Stimulated activated CD4-positive, alpha-beta T cell treated with anti-CD3 and anti-CD28 coated beads, Interleukin-1b, Interleukin-23, amount 100 ng/mL, for 48 hours (primary cell): Measurements from ENCODE around the gene B4GALT3.
"Not testable (repeated sequence)": the region's sequence is repeated elsewhere in the genome, so short reads cannot be mapped to it uniquely, and the experiment has no call there.

Source experiments
- DNase-seq: peaks from one replicate; pipeline ENCODE4 v3.0.0-alpha.2; 2020

The B4GALT3 gene

DNA sequence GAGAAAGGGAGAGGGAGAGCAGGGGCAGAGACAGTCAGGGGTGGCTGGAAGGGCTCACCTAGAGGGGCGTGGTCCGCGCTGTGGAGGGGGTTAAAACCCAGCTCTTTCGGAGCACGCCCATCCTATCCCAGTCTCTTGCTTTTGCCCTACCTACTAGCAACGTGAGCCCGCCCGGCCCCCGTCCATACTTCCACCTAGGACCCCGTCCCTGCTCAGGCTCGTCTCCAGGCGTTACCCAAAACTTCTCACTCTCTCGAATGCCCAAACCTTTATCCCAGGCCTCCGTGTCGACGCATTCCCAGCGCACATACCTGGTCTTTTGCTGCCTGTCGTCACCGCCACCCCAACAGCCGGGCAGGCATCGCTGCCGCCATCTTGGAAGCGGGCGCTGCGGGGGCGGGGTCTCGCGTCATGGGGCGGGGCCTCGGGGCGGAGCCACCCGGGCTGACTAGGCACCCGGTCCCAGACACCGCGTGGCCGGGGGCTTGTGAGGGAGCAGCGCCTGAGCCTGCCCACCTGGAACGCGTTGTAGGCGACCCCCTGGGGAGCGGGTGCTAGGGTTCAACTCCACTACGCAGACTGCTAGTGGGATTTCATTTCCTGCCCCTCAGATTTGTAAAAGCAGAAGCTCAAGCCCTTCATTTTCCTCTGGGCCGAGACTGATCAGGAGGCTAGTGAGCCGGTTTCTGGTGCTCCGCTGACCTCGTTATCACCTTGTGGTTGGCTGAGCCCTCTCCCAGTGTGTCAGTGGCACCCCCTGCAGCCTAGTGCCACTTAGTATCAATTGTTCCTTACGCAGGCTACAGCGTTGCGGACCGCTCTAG is at the start of gene B4GALT3:
Gene B4GALT3, minus strand, starts transcription at position 396 of the 824 bp plus-strand sequence. CDS start 1,447 bp downstream, outside the sequence.
- peak; percentile 93 for DNase-seq

DNA sequence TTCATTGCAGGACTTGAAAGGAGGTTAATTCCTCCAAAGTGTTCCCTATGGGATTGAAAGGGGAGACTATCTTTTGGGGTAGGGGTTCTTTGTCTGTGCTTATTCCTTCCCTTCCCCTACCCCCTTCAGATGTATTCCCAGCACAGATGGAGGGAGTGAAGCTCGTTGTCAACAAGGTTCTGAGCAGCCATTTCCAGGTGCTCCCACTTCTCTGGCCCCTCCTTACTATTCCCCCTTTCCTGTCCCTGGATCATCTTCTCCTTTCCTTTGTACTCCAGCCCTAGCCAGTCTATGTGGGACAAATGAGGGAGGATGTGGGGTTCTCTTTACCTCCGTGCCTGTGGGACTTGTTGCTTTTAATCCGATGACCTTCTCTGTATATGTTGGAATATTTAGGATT is 49.5 kb upstream of the B4GALT3 start:
- no peak for DNase-seq

DNA sequence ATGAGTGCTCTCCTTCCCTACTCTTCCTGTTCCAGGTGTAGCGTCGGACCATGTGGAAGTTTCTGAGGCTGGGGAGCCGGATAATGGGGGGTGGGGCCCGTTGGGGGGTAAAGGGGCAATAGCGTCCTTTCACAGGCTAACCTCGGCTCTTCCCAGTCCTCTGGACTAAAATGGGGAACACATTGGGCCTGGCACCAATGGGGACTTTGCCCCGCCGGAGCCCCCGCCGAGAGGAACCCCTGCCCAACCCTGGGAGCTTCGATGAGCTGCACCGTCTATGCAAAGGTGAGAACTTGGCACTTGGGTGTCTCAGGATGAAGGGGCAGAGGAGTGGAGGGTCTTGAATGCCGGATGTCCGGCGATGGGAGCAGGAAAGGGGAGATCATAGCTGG is 49.0 kb upstream of the B4GALT3 start:
- DNase-seq = no peak

DNA sequence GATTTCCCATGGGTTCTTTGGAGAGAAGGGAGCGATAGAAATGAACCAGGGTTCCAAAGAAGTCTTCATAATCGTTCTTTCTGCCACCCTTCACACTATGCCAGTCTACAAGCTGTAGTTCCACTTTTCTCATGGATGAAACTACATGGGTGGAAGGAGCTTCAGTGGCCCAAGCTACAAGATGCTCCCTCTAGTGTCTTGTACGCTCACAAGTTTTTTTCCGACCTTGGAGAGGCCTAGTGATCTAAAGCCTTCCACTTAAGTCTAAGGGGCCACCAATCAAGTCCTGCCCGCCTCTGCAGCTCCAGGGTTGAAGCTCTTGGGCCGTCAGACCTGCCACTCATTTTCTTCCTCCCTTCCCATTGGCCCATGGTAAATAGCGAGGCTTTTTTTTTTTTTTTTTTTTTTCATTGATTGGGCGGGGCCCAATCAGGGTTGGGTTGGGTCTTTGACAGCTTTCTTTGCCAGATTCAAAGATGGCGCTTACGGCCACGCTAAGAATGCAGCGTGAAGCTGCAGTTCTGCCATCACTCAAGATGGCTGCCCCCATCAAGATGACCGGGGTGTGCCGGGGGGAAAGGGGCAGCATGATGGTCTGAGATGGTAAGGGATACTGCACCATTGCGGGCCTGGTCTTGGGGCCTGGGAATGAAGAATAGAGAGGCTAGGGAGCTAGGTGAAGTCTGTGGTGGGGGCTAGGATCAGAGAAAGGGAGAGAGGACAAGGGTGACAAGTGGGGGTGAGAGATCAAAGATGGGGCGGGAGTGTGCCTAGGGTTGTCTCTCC is 48.4 kb upstream of the B4GALT3 start, which contains the start of gene TOMM40L:
Gene TOMM40L, plus strand, starts transcription at position 527 of the 786 bp plus-strand sequence. CDS start 430 bp downstream, outside the sequence.
- peak; percentile 94 for DNase-seq

DNA sequence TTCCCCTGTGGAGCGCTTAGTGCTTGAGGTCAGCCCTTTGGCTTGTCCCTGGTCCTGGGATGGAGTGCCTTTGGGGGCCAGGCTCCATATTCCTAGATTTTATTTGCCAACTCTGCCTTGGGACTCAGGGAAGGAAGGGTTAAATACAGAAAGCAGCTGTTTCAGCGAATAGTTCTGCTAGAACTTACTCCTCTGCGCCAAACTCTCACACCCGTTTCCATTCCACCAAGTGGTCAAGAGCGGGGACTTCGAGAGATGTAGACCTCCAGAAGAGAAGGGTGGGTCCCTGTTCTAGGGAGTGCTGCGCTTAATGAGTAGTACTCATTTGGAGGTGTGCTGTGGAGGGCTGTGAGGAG is 47.8 kb upstream of the B4GALT3 start:
- no peak for DNase-seq

DNA sequence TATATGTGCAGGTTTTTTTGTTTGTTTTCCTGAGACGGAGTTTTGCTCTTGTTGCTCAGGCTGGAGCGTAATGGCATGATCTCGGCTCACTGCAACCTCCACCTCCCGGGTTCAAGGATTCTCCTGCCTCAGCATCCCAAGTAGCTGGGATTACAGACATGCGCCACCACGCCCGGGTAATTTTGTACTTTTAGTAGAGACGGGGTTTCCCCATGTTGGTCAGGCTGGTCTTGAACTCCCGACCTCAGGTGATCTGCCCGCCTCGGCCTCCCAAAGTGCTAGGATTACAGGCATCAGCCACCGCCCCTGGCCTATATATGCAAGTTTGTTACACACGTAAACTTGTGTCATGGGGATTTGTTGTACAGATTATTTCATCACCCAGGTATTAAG is 47.4 kb upstream of the B4GALT3 start:
- not testable (repeated sequence) for DNase-seq

DNA sequence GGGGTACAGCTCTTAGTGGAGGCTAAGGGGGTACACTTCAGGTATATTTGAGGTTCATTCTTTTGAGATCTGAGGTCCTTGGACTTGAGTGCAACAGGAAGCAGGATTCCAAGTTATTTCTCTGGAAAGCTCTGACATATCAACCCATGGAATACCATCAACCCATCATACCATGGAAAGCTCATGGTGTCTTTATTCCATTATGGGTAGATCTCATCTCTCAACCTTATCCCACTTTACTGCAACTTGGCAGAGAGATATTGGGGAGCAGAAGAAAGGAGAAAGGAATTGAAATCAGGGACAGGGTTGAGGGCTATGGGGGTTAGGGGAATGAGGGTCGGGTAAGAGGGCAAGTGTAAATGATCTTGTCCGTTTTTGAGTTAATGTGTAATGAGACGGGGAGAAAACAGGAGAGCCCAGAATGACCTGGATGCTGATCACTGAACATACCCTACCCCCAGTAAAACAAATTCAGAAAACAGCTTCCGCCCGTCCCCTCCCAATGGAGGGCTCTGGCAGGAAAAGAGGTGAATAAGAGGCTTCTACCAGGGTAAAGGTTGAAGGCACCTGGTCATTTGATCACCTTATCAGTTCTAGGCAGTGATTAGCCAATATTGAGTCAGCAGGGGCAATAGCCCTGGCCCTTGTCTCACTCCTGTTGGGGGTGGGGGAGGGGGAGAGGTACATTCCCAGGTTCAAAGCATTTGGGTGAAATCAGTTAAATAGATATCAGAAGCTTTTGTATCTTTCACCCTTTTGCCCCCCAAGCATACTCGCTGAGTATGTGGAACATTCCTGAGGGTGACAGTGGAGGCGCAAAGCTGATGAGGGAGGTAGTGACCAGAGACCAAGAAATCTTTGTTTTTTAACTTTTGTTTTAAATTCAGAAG is 46.7 kb upstream of the B4GALT3 start:
- no peak for DNase-seq

DNA sequence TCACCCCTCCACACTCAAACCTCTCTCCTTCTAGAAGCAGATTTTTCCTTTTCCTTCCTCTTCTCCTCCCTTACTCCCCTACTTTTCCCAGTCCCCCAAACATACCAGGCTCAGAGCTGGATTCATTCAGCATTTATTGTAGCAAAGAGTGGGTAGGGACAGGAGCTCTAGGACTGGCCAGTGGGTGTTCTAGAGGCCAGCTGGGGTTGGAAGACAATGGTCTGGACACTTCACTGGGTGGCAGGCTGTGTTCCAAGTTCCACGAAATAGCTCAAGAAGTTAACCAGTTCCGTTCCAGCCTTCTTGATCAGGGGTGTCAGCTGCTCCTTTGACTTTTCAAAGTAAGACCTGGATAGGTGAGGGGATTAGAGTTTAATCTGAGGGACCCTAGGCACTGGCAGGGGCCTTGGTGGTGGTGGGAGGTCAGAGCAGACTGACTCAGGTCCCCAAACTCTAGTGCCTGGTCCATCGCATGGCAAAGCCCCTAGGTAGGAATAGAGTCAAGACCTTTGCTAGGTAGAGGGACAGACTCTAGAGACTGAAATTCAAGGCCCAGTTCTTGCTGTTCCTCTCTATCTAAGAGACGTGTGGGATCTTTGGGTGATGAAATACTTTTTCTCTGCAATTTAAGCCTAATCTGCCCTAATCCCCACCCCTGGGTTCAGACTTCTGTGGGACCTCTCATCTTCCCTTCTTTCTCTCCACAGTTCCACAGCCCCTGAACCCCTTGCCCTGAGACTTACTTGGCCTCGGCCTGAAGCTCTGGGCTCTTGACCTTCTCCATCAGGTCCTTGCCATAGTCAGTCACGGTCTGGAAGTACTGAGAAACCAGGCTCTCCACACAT is 45.1 kb upstream of the B4GALT3 start:
- DNase-seq = no peak

DNA sequence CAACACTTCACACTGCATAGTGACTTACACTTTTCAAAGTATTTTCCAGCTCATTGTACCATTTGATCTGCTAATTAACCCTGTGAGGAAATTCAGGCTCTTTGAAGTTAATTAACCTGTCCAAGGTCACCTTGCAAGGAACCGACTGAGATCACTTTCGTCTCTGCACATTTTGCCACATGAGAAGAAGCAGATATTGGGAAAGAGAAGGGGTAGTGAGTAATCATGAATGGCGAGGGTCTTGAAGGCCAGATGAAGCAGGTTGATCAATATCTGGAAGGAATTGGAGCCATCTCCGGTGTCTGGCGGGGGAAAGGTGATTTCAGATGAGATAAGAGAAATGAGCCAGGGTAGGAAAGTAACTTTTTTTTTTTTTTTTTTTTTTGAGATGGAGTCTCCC is 42.7 kb upstream of the B4GALT3 start:
- DNase-seq = no peak

DNA sequence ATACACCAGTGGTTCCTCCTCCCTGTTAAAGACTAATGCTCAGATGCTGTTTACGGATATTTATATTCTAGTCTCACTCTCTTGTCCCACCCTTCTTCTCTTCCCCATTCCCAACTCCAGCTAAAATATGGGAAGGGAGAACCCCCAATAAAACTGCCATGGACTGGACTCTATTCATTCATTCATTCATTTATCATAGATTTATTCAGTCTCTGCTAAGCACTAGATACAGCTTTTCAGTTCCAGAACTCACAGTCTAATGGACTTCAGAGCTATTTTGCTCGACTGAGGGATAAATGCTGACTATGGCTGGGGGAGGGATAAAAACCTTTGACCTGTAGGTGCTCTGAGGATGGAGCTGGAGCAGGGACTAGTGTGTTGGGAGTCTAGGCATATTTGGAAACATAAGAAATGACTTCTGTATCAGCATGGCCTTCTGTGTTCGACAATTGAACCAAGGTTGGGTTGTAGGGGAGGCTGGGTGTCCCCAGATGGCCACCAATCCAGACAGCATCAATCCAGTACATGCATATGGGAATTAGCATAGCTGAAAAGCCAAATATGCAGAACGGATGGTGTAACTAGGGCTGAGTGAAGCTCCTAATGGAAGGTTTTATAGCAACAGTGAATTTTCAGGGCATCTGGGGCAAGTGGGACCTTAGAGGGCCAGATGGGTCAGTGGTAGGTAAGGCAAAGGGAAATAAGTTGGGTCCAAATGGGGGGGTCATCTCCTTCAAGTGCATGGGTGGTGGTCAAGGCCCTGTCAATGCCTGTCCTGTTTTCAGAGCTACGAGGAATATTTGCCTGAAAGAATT is 42.0 kb upstream of the B4GALT3 start:
- DNase-seq = no peak

DNA sequence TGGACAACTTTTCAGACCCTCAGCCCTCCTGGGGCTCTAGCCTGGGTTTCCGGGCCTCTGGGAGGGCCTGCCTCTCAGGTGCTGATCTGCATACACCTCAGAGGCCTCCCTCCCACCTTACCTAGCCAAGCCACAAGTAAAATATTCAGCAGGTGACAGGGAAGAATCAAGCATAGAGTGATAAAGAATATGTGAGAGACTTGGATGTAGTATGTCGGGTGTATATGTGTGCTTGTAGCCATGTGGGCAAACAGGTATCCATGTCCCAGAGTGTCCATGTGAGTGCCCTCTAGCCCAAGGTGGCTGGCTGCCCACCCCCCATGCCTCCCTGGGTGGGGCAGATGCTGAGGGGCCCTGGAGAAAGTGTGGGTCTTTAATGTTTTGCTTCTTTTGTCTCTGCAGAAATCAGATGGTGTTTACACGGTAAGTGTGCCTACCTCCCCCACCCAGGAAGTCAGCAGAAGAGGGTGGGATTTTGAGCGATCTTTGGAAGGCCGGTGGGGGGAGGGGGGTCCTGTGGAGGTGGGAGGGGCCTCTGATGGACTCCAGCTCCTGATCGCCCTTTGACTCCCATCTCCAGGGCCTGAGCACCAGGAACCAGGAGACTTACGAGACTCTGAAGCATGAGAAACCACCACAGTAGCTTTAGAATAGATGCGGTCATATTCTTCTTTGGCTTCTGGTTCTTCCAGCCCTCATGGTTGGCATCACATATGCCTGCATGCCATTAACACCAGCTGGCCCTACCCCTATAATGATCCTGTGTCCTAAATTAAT is 41.2 kb upstream of the B4GALT3 start:
- DNase-seq = no peak

DNA sequence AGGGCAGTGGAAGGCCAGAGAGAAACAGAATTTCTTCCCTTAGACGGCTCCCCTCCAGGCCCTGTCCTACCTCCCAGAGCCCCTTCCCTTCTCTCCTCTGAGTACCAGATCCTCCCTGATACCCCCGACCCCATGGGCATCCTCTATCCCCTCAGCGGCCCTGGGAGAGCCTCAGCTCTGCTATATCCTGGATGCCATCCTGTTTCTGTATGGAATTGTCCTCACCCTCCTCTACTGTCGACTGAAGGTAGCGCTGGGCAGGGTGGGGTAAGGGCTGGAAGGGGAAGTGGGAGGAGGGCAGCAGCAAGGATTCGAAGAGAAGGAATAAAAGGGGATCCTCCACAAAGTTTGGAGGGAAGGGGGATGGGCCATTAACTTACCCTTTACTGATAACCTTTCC is 40.5 kb upstream of the B4GALT3 start:
- no peak for DNase-seq

DNA sequence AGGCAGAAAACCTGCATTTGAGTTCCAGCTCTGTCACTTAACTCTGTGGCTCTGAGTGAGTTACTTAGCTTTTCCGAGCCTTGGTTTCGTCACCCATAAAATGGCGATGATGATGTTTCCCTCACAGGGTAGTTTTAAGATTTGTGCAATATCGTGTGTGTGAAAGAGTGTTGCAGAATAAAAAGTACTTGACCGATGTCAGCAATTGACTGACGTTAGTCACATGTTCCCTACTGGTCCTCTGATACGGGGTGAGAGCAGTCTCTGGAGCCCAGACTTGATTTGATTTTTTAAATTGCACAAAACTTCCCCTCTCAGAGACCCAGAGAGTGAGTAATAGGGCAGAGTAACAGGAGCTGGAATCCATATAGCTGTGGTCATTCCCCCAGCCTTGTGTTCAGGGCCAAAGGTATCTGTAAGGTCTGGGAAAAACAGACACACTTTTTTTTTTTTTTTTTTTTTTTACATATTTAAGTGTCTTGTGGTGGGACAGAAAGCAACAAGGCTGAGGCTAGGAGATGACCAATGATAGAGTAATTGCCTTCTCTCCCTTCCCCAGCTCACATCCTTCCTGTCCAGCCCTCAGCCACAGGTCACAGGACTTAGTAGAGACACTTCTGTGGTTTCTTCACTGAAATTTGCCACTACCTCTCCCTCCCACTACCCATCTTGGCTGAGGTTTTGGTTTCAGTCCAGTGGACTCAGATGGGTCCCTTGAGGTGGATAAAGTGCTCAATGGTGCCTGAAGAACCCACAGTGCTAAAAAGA is 39.8 kb upstream of the B4GALT3 start:
- DNase-seq = no peak

DNA sequence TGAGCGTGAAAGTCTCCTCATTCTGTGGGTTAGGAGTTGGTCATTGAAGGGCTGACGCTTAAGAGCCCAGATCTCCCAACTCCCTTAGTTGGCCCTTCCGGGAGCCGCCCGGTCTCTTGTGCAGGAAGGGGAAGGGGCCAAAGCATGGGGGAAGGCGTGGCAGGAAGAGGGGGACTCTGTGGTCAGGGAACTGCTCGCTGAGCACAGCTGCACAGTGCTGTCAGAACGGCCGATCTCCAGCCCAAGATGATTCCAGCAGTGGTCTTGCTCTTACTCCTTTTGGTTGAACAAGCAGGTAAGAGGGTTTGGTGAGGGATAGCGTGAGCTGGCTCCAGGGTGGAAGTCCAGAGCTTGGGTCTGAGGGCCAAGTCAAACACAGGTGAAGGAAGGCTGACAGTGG is 37.8 kb upstream of the B4GALT3 start, which contains the start of gene FCER1G:
Gene FCER1G, plus strand, starts transcription at position 220 of the 400 bp plus-strand sequence. Its CDS starts 27 bp downstream, at position 247.
- DNase-seq = no peak

DNA sequence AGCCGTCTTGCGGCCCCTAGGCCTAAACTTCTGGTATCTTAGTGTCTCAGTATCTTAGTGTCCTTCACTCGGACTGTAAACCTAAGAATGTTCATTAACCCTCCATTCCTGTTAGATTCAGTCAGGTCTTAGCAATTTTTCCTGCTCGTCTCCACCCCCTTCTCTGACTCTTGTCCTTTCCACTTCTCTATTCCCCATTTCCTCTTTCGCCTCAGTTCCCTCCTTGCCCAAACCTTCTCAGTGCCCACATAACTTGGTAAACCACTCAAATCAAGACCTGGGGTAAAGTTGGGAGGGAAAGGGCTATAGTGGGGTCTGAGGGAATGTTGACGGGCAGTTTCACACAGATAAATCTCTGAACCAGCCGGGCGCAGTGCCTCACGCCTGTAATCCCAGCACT is 37.1 kb upstream of the B4GALT3 start:
- DNase-seq = no peak

DNA sequence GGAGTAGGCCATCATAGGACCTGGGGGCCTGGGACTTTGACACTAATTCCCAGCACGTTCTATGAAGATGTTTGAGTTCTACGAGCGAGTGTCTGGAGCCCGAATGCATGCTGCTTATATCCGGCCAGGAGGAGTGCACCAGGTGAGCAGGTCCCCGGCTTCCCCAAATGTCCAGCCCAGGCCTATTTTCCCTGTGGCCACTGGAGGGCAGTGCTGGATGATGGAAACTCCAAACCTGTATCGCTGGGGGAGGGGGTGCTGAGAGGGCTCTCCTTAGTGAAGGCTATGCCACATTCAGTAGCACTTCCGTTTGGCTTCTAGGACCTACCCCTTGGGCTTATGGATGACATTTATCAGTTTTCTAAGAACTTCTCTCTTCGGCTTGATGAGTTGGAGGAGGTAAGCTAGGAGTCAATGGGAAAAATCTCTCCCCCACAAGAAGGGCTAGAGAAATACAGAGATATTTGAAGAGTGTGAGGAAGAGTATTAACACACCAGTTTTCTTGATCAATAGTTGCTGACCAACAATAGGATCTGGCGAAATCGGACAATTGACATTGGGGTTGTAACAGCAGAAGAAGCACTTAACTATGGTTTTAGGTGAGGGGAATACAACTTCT is 32.6 kb upstream of the B4GALT3 start:
- peak; percentile 76 for DNase-seq

DNA sequence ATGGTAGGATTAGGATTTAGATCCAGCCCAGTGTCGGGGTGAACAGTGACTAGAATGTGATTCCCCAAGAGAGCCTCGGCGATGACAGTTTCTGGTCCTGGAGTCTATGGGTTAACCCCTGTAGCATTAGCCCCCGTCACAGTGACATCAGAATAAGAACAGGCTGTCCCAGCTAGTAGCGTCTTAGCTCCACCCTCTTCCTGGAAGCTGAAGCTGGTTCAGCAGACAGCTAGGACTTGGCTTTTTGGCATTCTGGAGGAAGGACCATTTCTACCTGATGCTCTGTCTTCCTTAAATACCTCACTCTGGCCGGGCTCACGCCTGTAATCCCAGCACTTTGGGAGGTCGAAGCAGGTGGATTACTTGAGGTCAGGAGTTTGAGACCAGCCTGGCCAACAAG is 29.9 kb upstream of the B4GALT3 start:
- no peak for DNase-seq

DNA sequence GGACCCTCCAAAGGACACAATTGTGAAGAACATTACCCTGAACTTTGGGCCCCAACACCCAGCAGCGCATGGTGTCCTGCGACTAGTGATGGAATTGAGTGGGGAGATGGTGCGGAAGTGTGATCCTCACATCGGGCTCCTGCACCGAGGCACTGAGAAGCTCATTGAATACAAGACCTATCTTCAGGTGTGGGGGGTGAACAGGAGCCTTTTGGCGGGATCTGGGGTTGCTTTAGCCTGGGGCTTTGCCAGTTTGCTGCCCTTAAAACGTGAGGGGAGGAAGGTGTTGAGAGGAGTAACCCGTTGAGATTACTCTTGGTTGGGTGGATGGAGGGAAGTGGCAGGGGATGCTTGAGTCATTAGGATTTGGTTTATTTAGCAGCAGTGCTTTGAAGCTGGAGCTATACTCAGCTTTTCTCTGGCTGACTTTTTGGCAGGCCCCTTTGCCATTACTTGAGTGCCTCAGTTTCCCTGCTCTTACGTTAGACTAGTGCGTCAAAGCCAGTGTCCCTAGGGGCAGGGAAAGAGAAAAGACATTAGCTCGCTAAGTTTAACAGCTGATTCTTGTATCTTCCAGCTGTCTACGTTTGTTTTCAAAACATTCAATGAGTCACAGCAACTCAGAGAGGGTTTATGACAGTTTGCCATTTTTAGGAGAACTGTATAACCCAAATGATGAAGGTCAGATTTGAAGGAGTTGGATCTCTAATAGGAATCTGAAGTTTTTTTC is 29.3 kb upstream of the B4GALT3 start:
- no peak for DNase-seq
